DND-41 (cell line): ENCODE data around the gene CFAP20DC.

Source experiments
- ATAC-seq: fragments of 200-7000 bp; cut with Tn5 transposase; 3 replicates; pipeline ENCODE4 v1.9.1; 2021; ENCODE audit warnings: low read depth; ENCODE audit not compliant: insufficient read depth
- DNase-seq: peaks from one replicate; pipeline ENCODE4 v3.0.0-alpha.2; 2020
- H2AFZ ChIP-seq: 2 replicates; pipeline ENCODE4 v1.6.0; 2012; ENCODE audit warnings: low read depth, low read length
- H3K27ac ChIP-seq: 2 replicates; pipeline ENCODE4 v1.5.1; 2012; ENCODE audit warnings: low read length, inconsistent platforms
- H3K27me3 ChIP-seq: fragments of 200-600 bp; sonication (generic); 2 replicates; pipeline ENCODE4 v1.6.0; 2012; ENCODE audit warnings: low read length, mild to moderate bottlenecking, inconsistent platforms; ENCODE audit not compliant: insufficient read depth, poor library complexity
- H3K36me3 ChIP-seq: 2 replicates; pipeline ENCODE4 v1.5.1; 2012; ENCODE audit warnings: low read length, inconsistent platforms; ENCODE audit not compliant: insufficient read depth
- H3K4me1 ChIP-seq: 2 replicates; pipeline ENCODE4 v1.5.1; 2012; ENCODE audit warnings: mild to moderate bottlenecking, low read length; ENCODE audit not compliant: insufficient read depth
- H3K4me2 ChIP-seq: 2 replicates; pipeline ENCODE4 v1.6.0; 2012; ENCODE audit warnings: mild to moderate bottlenecking, moderate library complexity, low read length, inconsistent platforms; ENCODE audit not compliant: insufficient read depth
- H3K4me3 ChIP-seq, 2 experiments: fragments of 200-600 bp in 1 of 2; shearing (Covaris generic) in 1 of 2; 2 replicates each; pipeline ENCODE4 v1.5.1; 2012 to 2016; ENCODE audit warnings: inconsistent platforms in 2 of 2, low read length in 2 of 2, mild to moderate bottlenecking in 2 of 2, low read depth in 1 of 2, moderate library complexity in 1 of 2
- H3K79me2 ChIP-seq: 2 replicates; pipeline ENCODE4 v1.6.0; 2012; ENCODE audit warnings: low read length, inconsistent platforms; ENCODE audit not compliant: insufficient read depth
- H3K9ac ChIP-seq: 2 replicates; pipeline ENCODE4 v1.6.0; 2012; ENCODE audit warnings: low read depth, mild to moderate bottlenecking, inconsistent platforms, low read length, moderate library complexity
- H3K9me3 ChIP-seq: 2 replicates; pipeline ENCODE4 v1.5.1; 2012; ENCODE audit warnings: low read length, moderate library complexity, mild to moderate bottlenecking, inconsistent platforms; ENCODE audit not compliant: insufficient read depth, severe bottlenecking
- H4K20me1 ChIP-seq: 2 replicates; pipeline ENCODE4 v1.6.0; 2012; ENCODE audit warnings: low read length; ENCODE audit not compliant: insufficient read depth
- CTCF ChIP-seq: IDR thresholded peaks from 2 replicates; pipeline ENCODE4 v1.5.1; 2012; ENCODE audit warnings: borderline replicate concordance, low read length, moderate library complexity, mild to moderate bottlenecking; ENCODE audit not compliant: poor library complexity, severe bottlenecking; ENCODE audit errors: extremely low read depth
- EZH2 ChIP-seq: IDR thresholded peaks from 3 replicates; pipeline ENCODE4 v1.6.1; 2012; ENCODE audit warnings: borderline replicate concordance, low read depth, mild to moderate bottlenecking, moderate library complexity, low read length, inconsistent platforms; ENCODE audit not compliant: severe bottlenecking

The CFAP20DC gene

GRCh38 chr3:58866079-58866478 is 183.7 kb downstream of the CFAP20DC start:
- H3K27me3 ChIP-seq: peaks cover 7% of the 10 kb centered on the region
- TF ChIP-seq EZH2 (no peak), CTCF (no peak)
- no peak for ATAC-seq
- no peak overlapping the region for H3K9ac ChIP-seq
- H2AFZ ChIP-seq: no peak overlapping the region
- no peaks in the 10 kb centered on the region for H4K20me1 ChIP-seq
- H3K4me2 ChIP-seq: no peak overlapping the region
- H3K4me3 ChIP-seq: no peak overlapping the region
- H3K79me2 ChIP-seq: no peaks in the 10 kb centered on the region
- no peaks in the 10 kb centered on the region for H3K4me1 ChIP-seq
- no peak for DNase-seq
- H3K27ac ChIP-seq: no peak overlapping the region
- no peaks in the 10 kb centered on the region for H3K9me3 ChIP-seq
- H3K36me3 ChIP-seq: no peaks in the 10 kb centered on the region

- Histone ChIP-seq H3K9ac (no peak overlapping the region), H3K36me3 (no peaks in the 10 kb centered on the region), H3K27ac (no peak overlapping the region), H3K4me3 (no peak overlapping the region), H4K20me1 (no peaks in the 10 kb centered on the region), H3K27me3 (peaks cover 7% of the 10 kb centered on the region), H2AFZ (no peak overlapping the region), H3K4me1 (no peaks in the 10 kb centered on the region), H3K4me2 (no peak overlapping the region), H3K79me2 (no peaks in the 10 kb centered on the region), H3K9me3 (no peaks in the 10 kb centered on the region)
- DNase-seq (no peak), ATAC-seq (no peak)
- no peak for TF ChIP-seq EZH2
Measured at GRCh38 chr3:58864480-58864879, 185.3 kb downstream of the CFAP20DC start.

- Histone ChIP-seq H3K9ac (no peak overlapping the region), H3K9me3 (no peaks in the 10 kb centered on the region), H3K27me3 (peaks cover 7% of the 10 kb centered on the region), H4K20me1 (no peaks in the 10 kb centered on the region), H3K4me1 (no peaks in the 10 kb centered on the region), H3K4me3 (no peak overlapping the region), H2AFZ (no peak overlapping the region), H3K79me2 (no peaks in the 10 kb centered on the region), H3K4me2 (no peak overlapping the region), H3K36me3 (no peaks in the 10 kb centered on the region), H3K27ac (no peak overlapping the region)
- TF ChIP-seq EZH2 (no peak), CTCF (no peak)
- ATAC-seq (no peak), DNase-seq (no peak)
Measured at GRCh38 chr3:58863206-58863605, 186.6 kb downstream of the CFAP20DC start.

GRCh38 chr3:58861551-58861950 is 188.3 kb downstream of the CFAP20DC start:
- TF ChIP-seq EZH2 (no peak), CTCF (no peak)
- ATAC-seq (no peak), DNase-seq (no peak)
- H3K9ac ChIP-seq: no peak overlapping the region
- no peak overlapping the region for H3K4me2 ChIP-seq
- H3K4me1 ChIP-seq: no peaks in the 10 kb centered on the region
- H3K4me3 ChIP-seq: no peak overlapping the region
- H3K27me3 ChIP-seq: peaks cover 7% of the 10 kb centered on the region
- H3K9me3 ChIP-seq: no peaks in the 10 kb centered on the region
- H3K27ac ChIP-seq: no peak overlapping the region
- H3K79me2 ChIP-seq: no peaks in the 10 kb centered on the region
- H4K20me1 ChIP-seq: no peaks in the 10 kb centered on the region
- H3K36me3 ChIP-seq: no peaks in the 10 kb centered on the region
- H2AFZ ChIP-seq: no peak overlapping the region
